H9 (cell line): ENCODE measurements around the gene CALN1. TPM values are rescaled to one million over a fixed set of nuclear protein-coding genes. Genes with fewer than 3 reads are reported as not detected.

Experiments
- DNase-seq: peaks from one replicate; pipeline ENCODE4 v3.0.0-alpha.2; 2017
- H2AFZ ChIP-seq: one replicate; pipeline ENCODE4 v1.6.1; 2013; ENCODE audit warnings: mild to moderate bottlenecking, low read length, control low read depth, moderate library complexity
- H2AK5ac ChIP-seq: 2 replicates; pipeline ENCODE4 v1.6.1; 2013; ENCODE audit warnings: low read length, control low read depth, mixed read lengths; ENCODE audit not compliant: insufficient read length
- H2BK120ac ChIP-seq: one replicate; pipeline ENCODE4 v1.6.1; 2013; ENCODE audit warnings: low read depth, mild to moderate bottlenecking, low read length, control low read depth, inconsistent platforms; ENCODE audit not compliant: poor library complexity, severe bottlenecking
- H2BK12ac ChIP-seq: 2 replicates; pipeline ENCODE4 v1.6.1; 2013; ENCODE audit warnings: low read length, control low read depth, mixed read lengths, low read depth; ENCODE audit not compliant: insufficient read length
- H2BK15ac ChIP-seq: 2 replicates; pipeline ENCODE4 v1.6.1; 2013; ENCODE audit warnings: low read depth, low read length, control low read depth
- H2BK20ac ChIP-seq: one replicate; pipeline ENCODE4 v1.6.1; 2013; ENCODE audit warnings: low read depth, mild to moderate bottlenecking, low read length, control low read depth, inconsistent platforms; ENCODE audit not compliant: poor library complexity, severe bottlenecking
- H2BK5ac ChIP-seq: 2 replicates; pipeline ENCODE4 v1.6.1; 2013; ENCODE audit warnings: low read length, control low read depth, mixed read lengths; ENCODE audit not compliant: insufficient read length
- H3K14ac ChIP-seq: 2 replicates; pipeline ENCODE4 v1.6.1; 2013; ENCODE audit warnings: low read length, control low read depth; ENCODE audit not compliant: insufficient read depth
- H3K18ac ChIP-seq: 2 replicates; pipeline ENCODE4 v1.6.1; 2013; ENCODE audit warnings: low read depth, mild to moderate bottlenecking, mixed read lengths, low read length, control low read depth; ENCODE audit not compliant: insufficient read length
- H3K23ac ChIP-seq: 2 replicates; pipeline ENCODE4 v1.6.1; 2013; ENCODE audit warnings: low read length, control low read depth, mixed read lengths, low read depth; ENCODE audit not compliant: insufficient read length
- H3K23me2 ChIP-seq: 2 replicates; pipeline ENCODE4 v1.6.1; 2013; ENCODE audit warnings: low read depth, mild to moderate bottlenecking, mixed read lengths, low read length, control low read depth; ENCODE audit not compliant: insufficient read length, poor library complexity, severe bottlenecking
- H3K27ac ChIP-seq: 2 replicates; pipeline ENCODE4 v1.5.1; 2013; ENCODE audit warnings: low read length, control low read depth, mixed read lengths, low read depth; ENCODE audit not compliant: insufficient read length
- H3K27me3 ChIP-seq: 2 replicates; pipeline ENCODE4 v1.6.1; 2013; ENCODE audit warnings: low read length, control low read depth, inconsistent platforms; ENCODE audit not compliant: insufficient read depth
- H3K4ac ChIP-seq: 2 replicates; pipeline ENCODE4 v1.6.1; 2013; ENCODE audit warnings: low read depth, mild to moderate bottlenecking, control low read depth, inconsistent platforms, low read length, moderate library complexity
- H3K4me1 ChIP-seq: 2 replicates; pipeline ENCODE4 v1.6.1; 2013; ENCODE audit warnings: low read length, control low read depth, inconsistent platforms; ENCODE audit not compliant: insufficient read depth
- H3K4me2 ChIP-seq: 2 replicates; pipeline ENCODE4 v1.6.1; 2013; ENCODE audit warnings: low read length, control low read depth, mixed read lengths; ENCODE audit not compliant: insufficient read length, insufficient read depth
- H3K56ac ChIP-seq: 2 replicates; pipeline ENCODE4 v1.6.1; 2013; ENCODE audit warnings: low read depth, mild to moderate bottlenecking, mixed read lengths, low read length, control low read depth; ENCODE audit not compliant: insufficient read length
- H3K79me1 ChIP-seq: 2 replicates; pipeline ENCODE4 v1.6.1; 2013; ENCODE audit warnings: low read depth, mild to moderate bottlenecking, moderate library complexity, low read length, control low read depth, inconsistent platforms; ENCODE audit not compliant: insufficient read depth, poor library complexity, severe bottlenecking
- H3K79me2 ChIP-seq: 2 replicates; pipeline ENCODE4 v1.6.1; 2013; ENCODE audit warnings: low read length, control low read depth, inconsistent platforms; ENCODE audit not compliant: insufficient read depth
- H3K9ac ChIP-seq: 2 replicates; pipeline ENCODE4 v1.6.1; 2013; ENCODE audit warnings: low read length, control low read depth, mixed read lengths; ENCODE audit not compliant: insufficient read length; ENCODE audit errors: extremely low read depth
- H3K9me3 ChIP-seq: one replicate; pipeline ENCODE4 v1.6.1; 2013; ENCODE audit warnings: low read depth, low read length, inconsistent platforms; ENCODE audit not compliant: control insufficient read depth
- H3T11ph ChIP-seq: one replicate; pipeline ENCODE4 v1.6.1; 2013; ENCODE audit warnings: mild to moderate bottlenecking, low read length, control low read depth, inconsistent platforms
- H4K20me1 ChIP-seq: one replicate; pipeline ENCODE4 v1.6.1; 2013; ENCODE audit not compliant: control insufficient read depth, insufficient read length, insufficient read depth
- H4K5ac ChIP-seq: 2 replicates; pipeline ENCODE4 v1.6.1; 2013; ENCODE audit warnings: low read depth, mild to moderate bottlenecking, mixed read lengths, low read length, control low read depth; ENCODE audit not compliant: insufficient read length
- H4K8ac ChIP-seq: replicated peaks from 2 replicates; pipeline ENCODE4 v1.6.1; 2013; ENCODE audit warnings: low read length, control low read depth, mixed read lengths, low read depth; ENCODE audit not compliant: insufficient read length
- H4K91ac ChIP-seq: 2 replicates; pipeline ENCODE4 v1.6.1; 2013; ENCODE audit warnings: low read depth, mild to moderate bottlenecking, moderate library complexity, mixed read lengths, low read length, control low read depth; ENCODE audit not compliant: insufficient read length
- H3K27ac Mint-ChIP-seq, 3 experiments: 2 replicates in 2 of 3; 3 replicates in 1 of 3; pipeline ENCODE4 v1.8.0; 2020 to 2021; ENCODE audit warnings: mixed read lengths in 3 of 3, mild to moderate bottlenecking in 1 of 3, moderate library complexity in 1 of 3
- H3K27me3 Mint-ChIP-seq: 2 replicates; pipeline ENCODE4 v1.8.0; 2021; ENCODE audit warnings: low read depth, mild to moderate bottlenecking, moderate library complexity, mixed read lengths
- H3K36me3 Mint-ChIP-seq, 3 experiments: 2 replicates in 2 of 3; 3 replicates in 1 of 3; pipeline ENCODE4 v1.8.0; 2020 to 2021; ENCODE audit warnings: low read depth in 3 of 3, mixed read lengths in 3 of 3; ENCODE audit not compliant: insufficient read depth in 1 of 3
- H3K4me1 Mint-ChIP-seq, 2 experiments: 2 replicates each; pipeline ENCODE4 v1.8.0; 2020; ENCODE audit warnings: mixed read lengths in 2 of 2
- H3K4me3 Mint-ChIP-seq, 2 experiments: 2 replicates in 1 of 2; 3 replicates in 1 of 2; pipeline ENCODE4 v1.8.0; 2020 to 2021; ENCODE audit warnings: mild to moderate bottlenecking in 2 of 2, mixed read lengths in 2 of 2, moderate library complexity in 1 of 2
- H3K9me3 Mint-ChIP-seq, 2 experiments: 2 replicates in 1 of 2; 3 replicates in 1 of 2; pipeline ENCODE4 v1.8.0; 2020; ENCODE audit warnings: mild to moderate bottlenecking in 2 of 2, mixed read lengths in 2 of 2, moderate library complexity in 1 of 2
- CTCF ChIP-seq: fragments of 200-600 bp; sonication (generic); conservative IDR thresholded peaks from 3 replicates; pipeline ENCODE4 v1.8.0; 2021; ENCODE audit warnings: antibody characterized with exemption, mild to moderate bottlenecking
- WGBS: extraction: QIAGEN DNeasy Blood & Tissue Kit; methylation state at CpG from one replicate; pipeline ENCODE4 v1.1.7; 2013; ENCODE audit warnings: missing lambda C conversion rate, low lambda C conversion rate, mixed read lengths; ENCODE audit not compliant: insufficient read length; ENCODE audit errors: extremely low coverage; 5-methylcytosine and 5-hydroxymethylcytosine counted together
- total RNA-seq: library from RNA; stranded (reverse); gene quantifications from 2 replicates; pipeline ENCODE4 v1.2.1, GENCODE V29; 2021

CALN1 gene
- total RNA-seq, 1 experiment from 2014 or later, result 2.8 TPM

- Histone ChIP-seq H2BK120ac (no peak overlapping the region), H3K56ac (no peak overlapping the region), H4K20me1 (no peaks in the 10 kb centered on the region), H3K9ac (no peak overlapping the region), H2AFZ (no peak overlapping the region), H3K9me3 (no peaks in the 10 kb centered on the region), H2BK12ac (no peak overlapping the region), H4K5ac (no peak overlapping the region), H3K4me2 (no peak overlapping the region), H3K23ac (no peak overlapping the region), H3K4ac (no peak overlapping the region), H4K8ac (no peak overlapping the region), H3K27ac (no peak overlapping the region), H3K79me1 (no peaks in the 10 kb centered on the region), H3K79me2 (no peaks in the 10 kb centered on the region), H2AK5ac (no peak overlapping the region), H2BK15ac (no peak overlapping the region), H3K18ac (no peak overlapping the region), H3K23me2 (no peaks in the 10 kb centered on the region), H4K91ac (no peak overlapping the region), H3K27me3 (no peaks in the 10 kb centered on the region), H2BK5ac (no peak overlapping the region), H3K4me1 (no peaks in the 10 kb centered on the region), H2BK20ac (no peak overlapping the region), H3T11ph (no peak overlapping the region), H3K14ac (no peak overlapping the region)
- peaks cover 0 to 9% (median 8%) of the 10 kb centered on the region in 3 experiments; a peak in 5 of 7 replicates for H3K36me3 Mint-ChIP-seq
- no peak overlapping the region for H3K27ac Mint-ChIP-seq
- no peak for TF ChIP-seq CTCF
- no peak for DNase-seq
- H3K4me1 Mint-ChIP-seq, result peaks cover 7 to 11% of the 10 kb centered on the region in 2 experiments; a peak in 3 of 4 replicates
- no CpG with 5 or more reads among the region's 4 CpGs for WGBS
- peaks cover 5% of the 10 kb centered on the region for H3K27me3 Mint-ChIP-seq
- H3K4me3 Mint-ChIP-seq, result no peak overlapping the region
- H3K9me3 Mint-ChIP-seq, result peaks cover 8 to 9% of the 10 kb centered on the region in 2 experiments; a peak in 4 of 5 replicates
Measured at GRCh38 chr7:71912476-71912875, 499.7 kb downstream of the CALN1 start.
